ENCODE results near the gene P4HA3. TPM values are rescaled to one million over a fixed set of nuclear protein-coding genes. Genes with fewer than 3 reads are reported as not detected.

The P4HA3 gene
- total RNA-seq, 4 donors from 2014 or later: 0.51 to 1.9 (median 0.64) TPM; not detected in 1

DNA sequence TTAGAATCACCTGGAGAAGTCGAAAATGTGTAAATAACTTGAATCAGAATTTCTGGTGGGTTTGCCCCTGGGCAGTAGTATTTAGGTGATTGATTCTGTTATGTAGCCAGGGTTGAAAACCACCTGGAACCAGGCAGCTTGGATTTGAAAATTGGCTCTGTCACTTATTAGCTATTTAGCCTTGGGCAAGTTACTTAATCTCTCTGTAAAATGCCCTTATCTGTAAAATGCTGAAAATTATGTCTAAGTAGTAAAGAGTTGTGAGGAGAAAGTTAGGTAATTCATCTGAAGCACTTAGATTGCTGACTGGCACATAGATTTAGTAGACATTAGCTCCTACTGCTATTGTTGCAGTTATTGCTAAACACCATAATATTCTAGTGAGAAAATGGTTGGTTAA lies 91.1 kb downstream of the P4HA3 start:
- Histone ChIP-seq H3K9me3 (no peaks in the 10 kb centered on the region), H3K27ac (no peak overlapping the region), H3K27me3 (no peaks in the 10 kb centered on the region), H3K36me3 (no peaks in the 10 kb centered on the region), H3K4me3 (no peak overlapping the region), H3K4me1 (no peaks in the 10 kb centered on the region)
- TF ChIP-seq POLR2A (IDR thresholded peaks at IDR 0.05): no peak
- TF ChIP-seq, protein P1, sequence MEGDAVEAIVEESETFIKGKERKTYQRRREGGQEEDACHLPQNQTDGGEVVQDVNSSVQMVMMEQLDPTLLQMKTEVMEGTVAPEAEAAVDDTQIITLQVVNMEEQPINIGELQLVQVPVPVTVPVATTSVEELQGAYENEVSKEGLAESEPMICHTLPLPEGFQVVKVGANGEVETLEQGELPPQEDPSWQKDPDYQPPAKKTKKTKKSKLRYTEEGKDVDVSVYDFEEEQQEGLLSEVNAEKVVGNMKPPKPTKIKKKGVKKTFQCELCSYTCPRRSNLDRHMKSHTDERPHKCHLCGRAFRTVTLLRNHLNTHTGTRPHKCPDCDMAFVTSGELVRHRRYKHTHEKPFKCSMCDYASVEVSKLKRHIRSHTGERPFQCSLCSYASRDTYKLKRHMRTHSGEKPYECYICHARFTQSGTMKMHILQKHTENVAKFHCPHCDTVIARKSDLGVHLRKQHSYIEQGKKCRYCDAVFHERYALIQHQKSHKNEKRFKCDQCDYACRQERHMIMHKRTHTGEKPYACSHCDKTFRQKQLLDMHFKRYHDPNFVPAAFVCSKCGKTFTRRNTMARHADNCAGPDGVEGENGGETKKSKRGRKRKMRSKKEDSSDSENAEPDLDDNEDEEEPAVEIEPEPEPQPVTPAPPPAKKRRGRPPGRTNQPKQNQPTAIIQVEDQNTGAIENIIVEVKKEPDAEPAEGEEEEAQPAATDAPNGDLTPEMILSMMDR (IDR thresholded peaks at IDR 0.05): no peak
- intact Hi-C loops (cut with DNase I; ENCODE audit: low total_unique reads): loop anchor here (5.0 kb wide), 1 partner anchor 1962 kb away; no protein-coding TSS in a partner anchor
- DNase-seq: no peak

Small RNAs within 50 kb of the gene (small RNA-seq; reads per million reads assigned to genes)
- not detected for gene RF00409

Other genes starting within 250 kb of the P4HA3 start
- 100 to 1,000 TPM in 1 of 4 donors, 10 to 100 TPM in 3; 22.5 to 347 (median 29.5) TPM for gene C2CD3, start 140.6 kb downstream of the P4HA3 start, total RNA-seq
- gene PPME1, start 140.4 kb downstream of the P4HA3 start, total RNA-seq: 10 to 100 TPM; 12.6 to 60.0 (median 45.3) TPM
- 10 to 100 TPM in 2 of 4 donors, 1 to 10 TPM in 2; 1.0 to 21.8 (median 8.8) TPM for gene PGM2L1, start 86.8 kb upstream of the P4HA3 start, total RNA-seq
- 10 to 100 TPM in 2 of 4 donors, 1 to 10 TPM in 2; 2.4 to 13.7 (median 10.5) TPM for gene KCNE3, start 155.9 kb upstream of the P4HA3 start, total RNA-seq
- 10 to 100 TPM in 1 of 4 donors, 1 to 10 TPM in 3; 5.0 to 19.5 (median 7.3) TPM for gene LIPT2, start 182.1 kb upstream of the P4HA3 start, total RNA-seq